ENCODE results near the gene KLHL5.
A peak's percentile ranks its signal among the peaks of the same experiment; 100 is the strongest.

Gene KLHL5

GRCh38 chr4:39043058-39043860 is 18.8 kb upstream of the KLHL5 start:
- ChIA-PET CTCF (interaction anchor here (0.7 kb wide), 1 partner anchor 377 kb away, joined by 4 read pairs; no protein-coding TSS in a partner anchor), POLR2A (ENCODE audit: low non-redundant PET) (no interaction called here)
- no peak for TF ChIP-seq CTCF (conservative IDR thresholded peaks at IDR 0.05; ENCODE audit: low read depth)
- H3K27ac ChIP-seq, result peak overlapping the region; percentile 75
- peak; percentile 20 for DNase-seq (ENCODE audit: low spot score)

- DNase-seq (ENCODE audit: low spot score), result no peak
- POLR2A ChIA-PET (ENCODE audit: low non-redundant PET), result no interaction called here
- H3K27ac ChIP-seq, result peak overlapping the region; percentile 91
- no peak for TF ChIP-seq CTCF (conservative IDR thresholded peaks at IDR 0.05; ENCODE audit: low read depth)
- CTCF ChIA-PET, result interaction anchor here (0.7 kb wide), 1 partner anchor 376 kb away, joined by 4 read pairs; no protein-coding TSS in a partner anchor
Observed at GRCh38 chr4:39043861-39044363, 18.1 kb upstream of the KLHL5 start.

- DNase-seq (ENCODE audit: low spot score), result peak; percentile 89
- CTCF ChIA-PET, result no interaction called here
- peak overlapping the region; percentile 91 for H3K27ac ChIP-seq
- POLR2A ChIA-PET (ENCODE audit: low non-redundant PET), result no interaction called here
- no peak for TF ChIP-seq CTCF (conservative IDR thresholded peaks at IDR 0.05; ENCODE audit: low read depth)
Observed at GRCh38 chr4:39044364-39044955, 17.6 kb upstream of the KLHL5 start.

GRCh38 chr4:39044956-39045826 is 16.8 kb upstream of the KLHL5 start:
- no peak for TF ChIP-seq CTCF (conservative IDR thresholded peaks at IDR 0.05; ENCODE audit: low read depth)
- DNase-seq (ENCODE audit: low spot score), result peak; percentile 28
- ChIA-PET POLR2A (ENCODE audit: low non-redundant PET) (interaction anchor here (0.6 kb wide), 1 partner anchor 8 kb away, joined by 3 read pairs; no protein-coding TSS in a partner anchor), CTCF (interaction anchor here (0.7 kb wide), 2 partner anchors 13 to 30 kb away, joined by 5 to 6 read pairs; partner anchors contain the start of gene TMEM156)
- peak overlapping the region; percentile 91 for H3K27ac ChIP-seq

- no peak for TF ChIP-seq CTCF (conservative IDR thresholded peaks at IDR 0.05; ENCODE audit: low read depth)
- H3K27ac ChIP-seq, result peak overlapping the region; percentile 91
- DNase-seq (ENCODE audit: low spot score), result peak; percentile 25
- POLR2A ChIA-PET (ENCODE audit: low non-redundant PET), result interaction anchor here (0.6 kb wide), 1 partner anchor 8 kb away, joined by 3 read pairs; no protein-coding TSS in a partner anchor
- CTCF ChIA-PET, result interaction anchor here (0.5 to 0.7 kb wide), 2 partner anchors 30 to 950 kb away, joined by 4 to 6 read pairs; no protein-coding TSS in a partner anchor
Observed at GRCh38 chr4:39045827-39046221, 16.2 kb upstream of the KLHL5 start.
